H1 (cell line): ENCODE data around the gene EGLN3. TPM values are rescaled to one million over a fixed set of nuclear protein-coding genes. Genes with fewer than 3 reads are reported as not detected.
A peak's percentile ranks its signal among the peaks of the same experiment; 100 is the strongest.

Experiments used
- BACH1 ChIP-seq: IDR thresholded peaks from 2 replicates; pipeline ENCODE4 v1.6.1; 2012; ENCODE audit warnings: low read length, improper control_type of control experiment
- HDAC6 ChIP-seq: IDR thresholded peaks from one replicate; pipeline ENCODE4 v1.7.1; 2012; ENCODE audit warnings: low read depth, mild to moderate bottlenecking, inconsistent platforms, low read length, moderate library complexity
- RXRA ChIP-seq: IDR thresholded peaks from 2 replicates; pipeline ENCODE4 v1.6.1; 2011; ENCODE audit warnings: low read depth, mild to moderate bottlenecking, low read length, moderate library complexity; ENCODE audit not compliant: insufficient read depth
- polyA plus RNA-seq, 7 experiments: library from polyadenylated mRNA; depleted of rRNA in 3 of 7; stranded (reverse) in 5 of 7; unstranded in 2 of 7; fragments of >200 nt in 5 of 7; fragments of 200-250 nt in 2 of 7; gene quantifications; 1 replicate in 5 of 7; 2 replicates in 1 of 7; 4 replicates in 1 of 7; pipeline versions ENCODE4 v1.2.1 to v1.2.3, GENCODE V29; 2011 to 2013; ENCODE audit warnings: missing spikeins in 2 of 7, mixed read lengths in 2 of 7
- total RNA-seq: library from RNA; stranded (reverse); fragmentation: NEBNext Ultra II Directional; extraction: Animal tissue kit (Norgen Biotek cat#: 25700); gene quantifications from 2 replicates; pipeline ENCODE4 v1.2.1, GENCODE V29; 2021
- TF ChIP-seq, protein P1 (sequence below): IDR thresholded peaks from 2 replicates; pipeline ENCODE4 v1.6.1; 2012; ENCODE audit warnings: inconsistent platforms
- TF ChIP-seq, protein P2 (sequence below): IDR thresholded peaks from 2 replicates; pipeline ENCODE4 v1.6.1; 2012; ENCODE audit warnings: inconsistent platforms
- TF ChIP-seq, protein P3 (sequence below): fragments of 300-600 bp; sonication (generic); IDR thresholded peaks from 2 replicates; pipeline ENCODE4 v1.7.1; 2012; ENCODE audit warnings: low read length, moderate library complexity, mild to moderate bottlenecking, inconsistent platforms; ENCODE audit not compliant: insufficient replicate concordance

The EGLN3 gene
- total and polyA plus RNA-seq, 2 of the 8 experiments (the other 6 are each of a cell fraction or from before 2014, with no cell fraction given): 10.6 to 27.3 TPM

DNA sequence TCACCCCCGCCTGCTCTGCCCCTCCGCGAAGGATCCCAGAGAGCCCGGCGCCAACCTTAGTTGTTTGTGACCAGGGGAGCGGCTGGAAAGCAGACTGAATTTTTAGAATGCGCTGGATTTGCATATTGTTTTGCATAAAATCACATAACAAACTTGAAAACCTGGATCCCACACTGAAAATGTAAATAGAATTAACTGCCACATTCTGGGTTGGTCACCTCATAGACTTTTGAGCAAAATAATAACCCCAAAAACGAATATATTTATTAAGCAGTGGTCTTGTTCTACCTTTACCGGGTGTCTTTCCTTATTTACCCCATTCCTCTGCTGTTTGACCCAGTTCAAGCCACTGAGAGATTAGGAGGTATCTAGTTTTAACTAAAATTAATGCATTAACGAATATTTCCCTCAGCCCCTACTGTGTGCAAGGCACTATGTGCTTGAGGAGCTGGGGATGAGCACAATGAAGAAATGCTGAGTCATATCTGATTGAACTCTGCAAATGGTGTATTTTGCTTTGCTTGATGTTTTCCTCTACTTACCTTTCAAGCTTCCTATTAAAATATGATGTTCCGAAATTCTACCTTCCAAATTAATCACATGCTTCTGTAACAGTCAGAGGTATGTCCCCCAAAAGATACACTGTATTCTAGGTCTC is 438 bp upstream of the EGLN3 start (continued):
- TF ChIP-seq BACH1 (peak; percentile 97), HDAC6 (no peak), RXRA (no peak)
- TF ChIP-seq, protein P1, sequence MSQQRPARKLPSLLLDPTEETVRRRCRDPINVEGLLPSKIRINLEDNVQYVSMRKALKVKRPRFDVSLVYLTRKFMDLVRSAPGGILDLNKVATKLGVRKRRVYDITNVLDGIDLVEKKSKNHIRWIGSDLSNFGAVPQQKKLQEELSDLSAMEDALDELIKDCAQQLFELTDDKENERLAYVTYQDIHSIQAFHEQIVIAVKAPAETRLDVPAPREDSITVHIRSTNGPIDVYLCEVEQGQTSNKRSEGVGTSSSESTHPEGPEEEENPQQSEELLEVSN: no peak
- TF ChIP-seq, protein P2, sequence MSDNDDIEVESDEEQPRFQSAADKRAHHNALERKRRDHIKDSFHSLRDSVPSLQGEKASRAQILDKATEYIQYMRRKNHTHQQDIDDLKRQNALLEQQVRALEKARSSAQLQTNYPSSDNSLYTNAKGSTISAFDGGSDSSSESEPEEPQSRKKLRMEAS: no peak
- TF ChIP-seq, protein P3, sequence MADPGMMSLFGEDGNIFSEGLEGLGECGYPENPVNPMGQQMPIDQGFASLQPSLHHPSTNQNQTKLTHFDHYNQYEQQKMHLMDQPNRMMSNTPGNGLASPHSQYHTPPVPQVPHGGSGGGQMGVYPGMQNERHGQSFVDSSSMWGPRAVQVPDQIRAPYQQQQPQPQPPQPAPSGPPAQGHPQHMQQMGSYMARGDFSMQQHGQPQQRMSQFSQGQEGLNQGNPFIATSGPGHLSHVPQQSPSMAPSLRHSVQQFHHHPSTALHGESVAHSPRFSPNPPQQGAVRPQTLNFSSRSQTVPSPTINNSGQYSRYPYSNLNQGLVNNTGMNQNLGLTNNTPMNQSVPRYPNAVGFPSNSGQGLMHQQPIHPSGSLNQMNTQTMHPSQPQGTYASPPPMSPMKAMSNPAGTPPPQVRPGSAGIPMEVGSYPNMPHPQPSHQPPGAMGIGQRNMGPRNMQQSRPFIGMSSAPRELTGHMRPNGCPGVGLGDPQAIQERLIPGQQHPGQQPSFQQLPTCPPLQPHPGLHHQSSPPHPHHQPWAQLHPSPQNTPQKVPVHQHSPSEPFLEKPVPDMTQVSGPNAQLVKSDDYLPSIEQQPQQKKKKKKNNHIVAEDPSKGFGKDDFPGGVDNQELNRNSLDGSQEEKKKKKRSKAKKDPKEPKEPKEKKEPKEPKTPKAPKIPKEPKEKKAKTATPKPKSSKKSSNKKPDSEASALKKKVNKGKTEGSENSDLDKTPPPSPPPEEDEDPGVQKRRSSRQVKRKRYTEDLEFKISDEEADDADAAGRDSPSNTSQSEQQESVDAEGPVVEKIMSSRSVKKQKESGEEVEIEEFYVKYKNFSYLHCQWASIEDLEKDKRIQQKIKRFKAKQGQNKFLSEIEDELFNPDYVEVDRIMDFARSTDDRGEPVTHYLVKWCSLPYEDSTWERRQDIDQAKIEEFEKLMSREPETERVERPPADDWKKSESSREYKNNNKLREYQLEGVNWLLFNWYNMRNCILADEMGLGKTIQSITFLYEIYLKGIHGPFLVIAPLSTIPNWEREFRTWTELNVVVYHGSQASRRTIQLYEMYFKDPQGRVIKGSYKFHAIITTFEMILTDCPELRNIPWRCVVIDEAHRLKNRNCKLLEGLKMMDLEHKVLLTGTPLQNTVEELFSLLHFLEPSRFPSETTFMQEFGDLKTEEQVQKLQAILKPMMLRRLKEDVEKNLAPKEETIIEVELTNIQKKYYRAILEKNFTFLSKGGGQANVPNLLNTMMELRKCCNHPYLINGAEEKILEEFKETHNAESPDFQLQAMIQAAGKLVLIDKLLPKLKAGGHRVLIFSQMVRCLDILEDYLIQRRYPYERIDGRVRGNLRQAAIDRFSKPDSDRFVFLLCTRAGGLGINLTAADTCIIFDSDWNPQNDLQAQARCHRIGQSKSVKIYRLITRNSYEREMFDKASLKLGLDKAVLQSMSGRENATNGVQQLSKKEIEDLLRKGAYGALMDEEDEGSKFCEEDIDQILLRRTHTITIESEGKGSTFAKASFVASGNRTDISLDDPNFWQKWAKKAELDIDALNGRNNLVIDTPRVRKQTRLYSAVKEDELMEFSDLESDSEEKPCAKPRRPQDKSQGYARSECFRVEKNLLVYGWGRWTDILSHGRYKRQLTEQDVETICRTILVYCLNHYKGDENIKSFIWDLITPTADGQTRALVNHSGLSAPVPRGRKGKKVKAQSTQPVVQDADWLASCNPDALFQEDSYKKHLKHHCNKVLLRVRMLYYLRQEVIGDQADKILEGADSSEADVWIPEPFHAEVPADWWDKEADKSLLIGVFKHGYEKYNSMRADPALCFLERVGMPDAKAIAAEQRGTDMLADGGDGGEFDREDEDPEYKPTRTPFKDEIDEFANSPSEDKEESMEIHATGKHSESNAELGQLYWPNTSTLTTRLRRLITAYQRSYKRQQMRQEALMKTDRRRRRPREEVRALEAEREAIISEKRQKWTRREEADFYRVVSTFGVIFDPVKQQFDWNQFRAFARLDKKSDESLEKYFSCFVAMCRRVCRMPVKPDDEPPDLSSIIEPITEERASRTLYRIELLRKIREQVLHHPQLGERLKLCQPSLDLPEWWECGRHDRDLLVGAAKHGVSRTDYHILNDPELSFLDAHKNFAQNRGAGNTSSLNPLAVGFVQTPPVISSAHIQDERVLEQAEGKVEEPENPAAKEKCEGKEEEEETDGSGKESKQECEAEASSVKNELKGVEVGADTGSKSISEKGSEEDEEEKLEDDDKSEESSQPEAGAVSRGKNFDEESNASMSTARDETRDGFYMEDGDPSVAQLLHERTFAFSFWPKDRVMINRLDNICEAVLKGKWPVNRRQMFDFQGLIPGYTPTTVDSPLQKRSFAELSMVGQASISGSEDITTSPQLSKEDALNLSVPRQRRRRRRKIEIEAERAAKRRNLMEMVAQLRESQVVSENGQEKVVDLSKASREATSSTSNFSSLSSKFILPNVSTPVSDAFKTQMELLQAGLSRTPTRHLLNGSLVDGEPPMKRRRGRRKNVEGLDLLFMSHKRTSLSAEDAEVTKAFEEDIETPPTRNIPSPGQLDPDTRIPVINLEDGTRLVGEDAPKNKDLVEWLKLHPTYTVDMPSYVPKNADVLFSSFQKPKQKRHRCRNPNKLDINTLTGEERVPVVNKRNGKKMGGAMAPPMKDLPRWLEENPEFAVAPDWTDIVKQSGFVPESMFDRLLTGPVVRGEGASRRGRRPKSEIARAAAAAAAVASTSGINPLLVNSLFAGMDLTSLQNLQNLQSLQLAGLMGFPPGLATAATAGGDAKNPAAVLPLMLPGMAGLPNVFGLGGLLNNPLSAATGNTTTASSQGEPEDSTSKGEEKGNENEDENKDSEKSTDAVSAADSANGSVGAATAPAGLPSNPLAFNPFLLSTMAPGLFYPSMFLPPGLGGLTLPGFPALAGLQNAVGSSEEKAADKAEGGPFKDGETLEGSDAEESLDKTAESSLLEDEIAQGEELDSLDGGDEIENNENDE: no peak
